HepG2 (cell line): ENCODE data around the gene PLD3. TPM values are rescaled to one million over a fixed set of nuclear protein-coding genes. Genes with fewer than 3 reads are reported as not detected.

ENCODE experiments used
- ATAC-seq: fragments of 200-7000 bp; cut with Tn5 transposase; 3 replicates; pipeline ENCODE4 v1.9.1; 2020; ENCODE audit warnings: mild to moderate bottlenecking, moderate library complexity
- BruUV-seq: library from RNA; stranded (reverse); fragments of 400-500 nt; replicated peaks from 2 replicates; lab custom pipeline; 2021; lab: Mats Ljungman, UMichigan
- CTCF ChIA-PET: fragments of 300-600 bp; formaldehyde crosslinking; extraction: SDS; loops from one replicate; lab custom pipeline; 2021; ENCODE audit warnings: low total read pairs, inconsistent platforms, low intra/inter-chr PET ratio; lab: Yijun Ruan, JAX
- POLR2A ChIA-PET: fragments of 350-600 bp; sonication (Branson Sonifier 250); formaldehyde crosslinking; loops from one replicate; lab custom pipeline; 2020; ENCODE audit warnings: antibody characterized with exemption, inconsistent platforms; lab: Yijun Ruan, JAX
- DNase-seq: peaks from one replicate; pipeline ENCODE4 v3.0.0-alpha.2; 2015; ENCODE audit warnings: low spot score
- FAIRE-seq: peaks from 3 replicates; lab custom pipeline; 2011; peaks lifted over from hg19 to GRCh38; lab: Jason Lieb, UNC
- H2AFZ ChIP-seq: one replicate; pipeline ENCODE4 v1.6.1; 2011; ENCODE audit warnings: low read length, inconsistent platforms
- H3K27ac ChIP-seq: fragments of 300-600 bp; 3 replicates; pipeline ENCODE4 v1.8.0; 2011; ENCODE audit warnings: mixed run types, mild to moderate bottlenecking, mixed read lengths, low read length, inconsistent platforms; ENCODE audit not compliant: insufficient read depth; ENCODE audit errors: extremely low read length
- H3K27me3 ChIP-seq, 2 experiments: fragments of 200-600 bp in 1 of 2; 2 replicates in 1 of 2; 3 replicates in 1 of 2; pipeline versions ENCODE4 v1.6.0 to v1.8.0; 2011; ENCODE audit warnings: low read length in 2 of 2, mild to moderate bottlenecking in 2 of 2, moderate library complexity in 2 of 2, inconsistent platforms in 1 of 2; ENCODE audit not compliant: insufficient read depth in 2 of 2, control insufficient read depth in 1 of 2
- H3K36me3 ChIP-seq, 2 experiments: fragments of 200-600 bp in 1 of 2; replicated peaks in 1 of 2; 2 replicates in 1 of 2; 3 replicates in 1 of 2; pipeline versions ENCODE4 v1.5.1 to v1.8.0; 2011; ENCODE audit warnings: low read length in 2 of 2, inconsistent platforms in 1 of 2; ENCODE audit not compliant: insufficient read depth in 2 of 2, control insufficient read depth in 1 of 2
- H3K4me1 ChIP-seq: 2 replicates; pipeline ENCODE4 v1.5.1; 2012; ENCODE audit warnings: low read length, inconsistent platforms; ENCODE audit not compliant: insufficient read depth
- H3K4me2 ChIP-seq: 2 replicates; pipeline ENCODE4 v1.6.0; 2011; ENCODE audit warnings: low read depth, low read length, inconsistent platforms
- H3K4me3 ChIP-seq, 3 experiments: fragments of 200-600 bp in 1 of 3; sonication (generic), shearing (Covaris generic) in 1 of 3; replicated peaks in 1 of 3; 2 replicates each; pipeline ENCODE4 v1.5.1; 2011 to 2016; ENCODE audit warnings: low read length in 3 of 3, inconsistent platforms in 2 of 3, low read depth in 2 of 3, mild to moderate bottlenecking in 2 of 3, control low read depth in 1 of 3, mixed read lengths in 1 of 3; ENCODE audit not compliant: insufficient read depth in 1 of 3
- H3K79me2 ChIP-seq: one replicate; pipeline ENCODE4 v1.6.1; 2011; ENCODE audit warnings: low read length, inconsistent platforms; ENCODE audit not compliant: insufficient read depth
- H3K9ac ChIP-seq: 2 replicates; pipeline ENCODE4 v1.6.0; 2011; ENCODE audit warnings: mild to moderate bottlenecking, low read depth, low read length, inconsistent platforms; ENCODE audit not compliant: insufficient read depth
- H3K9me3 ChIP-seq: 2 replicates; pipeline ENCODE4 v1.5.1; 2012; ENCODE audit warnings: mild to moderate bottlenecking, low read length
- H4K20me1 ChIP-seq: 2 replicates; pipeline ENCODE4 v1.6.0; 2011; ENCODE audit warnings: inconsistent platforms, mild to moderate bottlenecking, low read length, moderate library complexity; ENCODE audit not compliant: insufficient read depth
- CC2D1A ChIP-seq: sonication (generic); formaldehyde crosslinking; IDR thresholded peaks from 2 replicates; pipeline ENCODE4 v1.8.1; 2023; ENCODE audit warnings: mild to moderate bottlenecking, missing genetic modification reagents
- HNRNPH1 ChIP-seq: fragments of 200-400 bp; formaldehyde crosslinking; optimal IDR thresholded peaks from 2 replicates; pipeline ENCODE3; 2017; ENCODE audit warnings: mild to moderate bottlenecking, low read depth, low read length
- MED1 ChIP-seq: sonication (generic); formaldehyde crosslinking; IDR thresholded peaks from 2 replicates; pipeline ENCODE4 v1.4.0; 2020; ENCODE audit warnings: missing genetic modification reagents
- NAIF1 ChIP-seq: sonication (generic); formaldehyde crosslinking; IDR thresholded peaks from 2 replicates; pipeline ENCODE4 v1.5.0; 2020; ENCODE audit warnings: mild to moderate bottlenecking, missing genetic modification reagents, borderline replicate concordance
- NFIC ChIP-seq: IDR thresholded peaks from 2 replicates; pipeline ENCODE4 v1.6.1; 2012; ENCODE audit warnings: mild to moderate bottlenecking, low read length, inconsistent platforms
- RNF2 ChIP-seq: fragments of 450-650 bp; conservative IDR thresholded peaks from 2 replicates; pipeline ENCODE4 v1.6.1; 2016; ENCODE audit warnings: low read depth
- YY1 ChIP-seq: IDR thresholded peaks from 2 replicates; pipeline ENCODE4 v1.6.1; 2011; ENCODE audit warnings: low read length, low read depth, moderate library complexity, mild to moderate bottlenecking; ENCODE audit not compliant: insufficient read depth, insufficient replicate concordance
- ZNF510 ChIP-seq: sonication (generic); formaldehyde crosslinking; IDR thresholded peaks from 2 replicates; pipeline ENCODE4 v1.4.0; 2020; ENCODE audit warnings: low read depth, mild to moderate bottlenecking, missing genetic modification reagents
- ZNF598 ChIP-seq: sonication (generic); formaldehyde crosslinking; IDR thresholded peaks from 2 replicates; pipeline ENCODE4 v1.5.1; 2020; ENCODE audit warnings: mild to moderate bottlenecking, missing genetic modification reagents, borderline replicate concordance
- WGBS: methylation state at CpG from one replicate; pipeline ENCODE4 v1.1.6; 2017; ENCODE audit warnings: low lambda C conversion rate; 5-methylcytosine and 5-hydroxymethylcytosine counted together
- in situ Hi-C: cut with HindIII; loops from 2 replicates; pipeline ENCODE4 v1.10.0; 2017; ENCODE audit warnings: low pct_unique_long_range_greater_than_20kb; ENCODE audit not compliant: extremely low pct_ligation_motif_present
- intact Hi-C: fragments of 100-400 bp; cut with micrococcal nuclease; formaldehyde crosslinking; loops from one replicate; pipeline ENCODE4 v1.10.0; 2022; ENCODE audit not compliant: unreplicated experiment
- polyA plus RNA-seq, 8 experiments: library from polyadenylated mRNA; depleted of rRNA in 3 of 8; stranded (reverse) in 7 of 8; unstranded in 1 of 8; fragments of >200 nt; fragmentation: Illumina TruSeq in 4 of 8; extraction: Trizol in 4 of 8; gene quantifications; 2 replicates each; pipeline versions ENCODE4 v1.2.1 to v1.2.3, GENCODE V29; 2011 to 2016; ENCODE audit warnings: low read depth in 4 of 8, missing spikeins in 1 of 8, mixed read lengths in 1 of 8; ENCODE audit not compliant: insufficient read depth in 1 of 8
- total RNA-seq, 5 experiments: library from RNA; depleted of rRNA; stranded (reverse); fragments of >200 nt; fragmentation: Illumina TruSeq; extraction: Trizol; gene quantifications; 2 replicates each; pipeline ENCODE4 v1.2.3, GENCODE V29; 2016; ENCODE audit warnings: low read depth in 1 of 5
- TF ChIP-seq, protein P1 (sequence below): sonication (generic); formaldehyde crosslinking; conservative IDR thresholded peaks from 2 replicates; pipeline ENCODE4 v1.8.1; 2023; ENCODE audit warnings: missing genetic modification reagents
- TF ChIP-seq, protein P2 (sequence below): sonication (generic); formaldehyde crosslinking; IDR thresholded peaks from 2 replicates; pipeline ENCODE4 v1.4.0; 2020; ENCODE audit warnings: missing genetic modification reagents, borderline replicate concordance

PLD3 gene
- total and polyA plus RNA-seq, 2 of the 13 experiments (the other 11 are each of a cell fraction or from before 2014, with no cell fraction given), result 45.7 to 164 TPM

DNA sequence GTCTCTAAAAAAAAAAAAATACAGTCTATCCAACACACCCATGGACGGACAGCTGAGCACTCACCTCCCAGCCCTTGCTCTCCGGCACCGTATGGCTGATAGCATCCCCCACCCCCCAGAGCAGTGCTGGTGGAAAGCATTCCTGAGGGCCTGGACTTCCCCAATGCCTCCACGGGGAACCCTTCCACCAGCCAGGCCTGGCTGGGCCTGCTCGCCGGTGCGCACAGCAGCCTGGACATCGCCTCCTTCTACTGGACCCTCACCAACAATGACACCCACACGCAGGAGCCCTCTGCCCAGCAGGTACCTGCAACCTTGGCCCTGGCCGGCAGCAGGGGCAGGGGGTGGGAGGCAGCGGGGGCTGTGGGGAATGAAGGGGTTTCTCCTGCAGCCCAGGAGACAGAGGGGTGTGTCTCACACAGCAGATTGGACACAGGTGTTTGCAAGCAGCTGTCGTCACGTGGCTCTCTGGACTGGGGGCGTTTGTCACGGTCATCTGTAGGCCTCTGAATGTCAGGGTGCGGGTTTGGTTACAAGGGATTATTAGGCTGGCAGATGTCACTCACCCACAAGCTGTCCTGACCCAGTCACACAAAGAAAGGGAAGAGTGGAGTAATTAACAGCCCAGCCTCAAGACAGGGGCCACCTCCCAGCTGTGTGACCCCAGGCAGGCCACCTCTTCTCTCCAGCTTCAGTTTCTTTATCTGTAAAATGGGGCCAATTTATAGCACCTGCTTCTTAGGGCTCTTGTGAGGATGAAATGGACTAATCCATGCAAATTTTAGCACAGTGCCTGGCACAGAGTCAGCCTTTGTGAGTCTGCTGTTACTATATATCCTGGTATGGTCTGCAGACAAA lies 19.3 kb downstream of the PLD3 start:
- Histone ChIP-seq H3K9ac (no peak overlapping the region), H3K4me3 (no peak overlapping the region), H3K4me2 (no peak overlapping the region), H3K79me2 (no peaks in the 10 kb centered on the region), H3K9me3 (no peaks in the 10 kb centered on the region), H3K27me3 (no peaks in the 10 kb centered on the region), H3K27ac (no peak overlapping the region)
- in situ Hi-C loops, result no loop called here
- 94% methylated on average over 9 of the region's 16 CpGs for WGBS
- CTCF ChIA-PET, result no interaction called here
- TF ChIP-seq MED1 (CRISPR knock-in tag), result no peak
- TF ChIP-seq, protein P1, sequence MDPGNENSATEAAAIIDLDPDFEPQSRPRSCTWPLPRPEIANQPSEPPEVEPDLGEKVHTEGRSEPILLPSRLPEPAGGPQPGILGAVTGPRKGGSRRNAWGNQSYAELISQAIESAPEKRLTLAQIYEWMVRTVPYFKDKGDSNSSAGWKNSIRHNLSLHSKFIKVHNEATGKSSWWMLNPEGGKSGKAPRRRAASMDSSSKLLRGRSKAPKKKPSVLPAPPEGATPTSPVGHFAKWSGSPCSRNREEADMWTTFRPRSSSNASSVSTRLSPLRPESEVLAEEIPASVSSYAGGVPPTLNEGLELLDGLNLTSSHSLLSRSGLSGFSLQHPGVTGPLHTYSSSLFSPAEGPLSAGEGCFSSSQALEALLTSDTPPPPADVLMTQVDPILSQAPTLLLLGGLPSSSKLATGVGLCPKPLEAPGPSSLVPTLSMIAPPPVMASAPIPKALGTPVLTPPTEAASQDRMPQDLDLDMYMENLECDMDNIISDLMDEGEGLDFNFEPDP, result no peak
- TF ChIP-seq ZNF598, result no peak
- no peak for TF ChIP-seq CC2D1A
- no peak for TF ChIP-seq NFIC
- no peak for TF ChIP-seq ZNF510 (CRISPR knock-in tag)
- no peak for TF ChIP-seq NAIF1 (CRISPR knock-in tag)
- no peak for TF ChIP-seq HNRNPH1
- TF ChIP-seq, protein P2, sequence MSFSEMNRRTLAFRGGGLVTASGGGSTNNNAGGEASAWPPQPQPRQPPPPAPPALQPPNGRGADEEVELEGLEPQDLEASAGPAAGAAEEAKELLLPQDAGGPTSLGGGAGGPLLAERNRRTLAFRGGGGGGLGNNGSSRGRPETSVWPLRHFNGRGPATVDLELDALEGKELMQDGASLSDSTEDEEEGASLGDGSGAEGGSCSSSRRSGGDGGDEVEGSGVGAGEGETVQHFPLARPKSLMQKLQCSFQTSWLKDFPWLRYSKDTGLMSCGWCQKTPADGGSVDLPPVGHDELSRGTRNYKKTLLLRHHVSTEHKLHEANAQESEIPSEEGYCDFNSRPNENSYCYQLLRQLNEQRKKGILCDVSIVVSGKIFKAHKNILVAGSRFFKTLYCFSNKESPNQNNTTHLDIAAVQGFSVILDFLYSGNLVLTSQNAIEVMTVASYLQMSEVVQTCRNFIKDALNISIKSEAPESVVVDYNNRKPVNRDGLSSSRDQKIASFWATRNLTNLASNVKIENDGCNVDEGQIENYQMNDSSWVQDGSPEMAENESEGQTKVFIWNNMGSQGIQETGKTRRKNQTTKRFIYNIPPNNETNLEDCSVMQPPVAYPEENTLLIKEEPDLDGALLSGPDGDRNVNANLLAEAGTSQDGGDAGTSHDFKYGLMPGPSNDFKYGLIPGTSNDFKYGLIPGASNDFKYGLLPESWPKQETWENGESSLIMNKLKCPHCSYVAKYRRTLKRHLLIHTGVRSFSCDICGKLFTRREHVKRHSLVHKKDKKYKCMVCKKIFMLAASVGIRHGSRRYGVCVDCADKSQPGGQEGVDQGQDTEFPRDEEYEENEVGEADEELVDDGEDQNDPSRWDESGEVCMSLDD (CRISPR knock-in tag), result no peak
- TF ChIP-seq YY1, result no peak
- no peak for TF ChIP-seq RNF2
- TF ChIP-seq, all 625 proteins: peak for 0
- H4K20me1 ChIP-seq, result no peaks in the 10 kb centered on the region
- BruUV-seq, result no TSS peak
- ATAC-seq (no peak), DNase-seq (no peak), FAIRE-seq (no peak)
- POLR2A ChIA-PET, result no interaction called here
- intact Hi-C loops, result no loop called here
- peaks cover 3 to 12% of the 10 kb centered on the region in 2 experiments; a peak in 3 of 5 replicates for H3K36me3 ChIP-seq
- no peaks in the 10 kb centered on the region for H3K4me1 ChIP-seq
- H2AFZ ChIP-seq, result no peak overlapping the region
